Kasumi-1 (cell line): ENCODE measurements around the gene TUBB.
A peak's percentile ranks its signal among the peaks of the same experiment; 100 is the strongest.
"Not testable (repeated sequence)": the region's sequence is repeated elsewhere in the genome, so short reads cannot be mapped to it uniquely, and the experiment has no call there.

ENCODE experiments used
- DNase-seq, 2 experiments: peaks; one replicate each; lab custom pipeline; 2025; lab: John Stamatoyannopoulos, UW

TUBB gene

DNA sequence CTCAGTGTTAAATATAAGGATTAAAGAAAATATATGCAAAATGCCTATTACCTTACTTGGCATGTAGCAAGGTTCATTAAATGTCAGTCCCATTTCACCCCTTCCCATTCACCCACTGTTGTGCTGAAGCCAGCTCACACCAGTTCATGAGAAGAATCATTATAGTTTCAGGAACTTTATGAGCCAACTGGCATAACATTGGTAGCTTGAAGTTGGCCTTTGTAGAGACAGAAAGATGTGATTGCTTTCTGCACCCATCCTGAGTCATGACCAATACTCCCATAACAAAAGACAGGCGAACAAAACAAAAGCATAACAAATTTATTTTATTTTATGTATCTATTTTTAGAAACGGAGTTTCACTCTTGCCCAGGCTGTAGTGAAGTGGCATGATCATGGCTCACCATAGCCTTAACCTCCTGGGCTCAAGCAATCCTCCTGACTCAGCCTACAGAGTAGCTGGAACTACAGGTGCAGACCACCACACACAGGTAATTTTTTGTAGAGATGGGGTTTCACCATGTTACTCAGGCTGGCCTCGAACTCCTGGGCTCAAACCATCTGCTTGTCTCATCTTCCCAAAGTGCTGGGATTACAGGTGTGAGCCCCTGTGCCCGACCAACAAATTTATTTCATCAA, 41.8 kb downstream of the TUBB start:
- no peak for DNase-seq

GRCh38 chr6:30763155-30763617, 43.0 kb downstream of the TUBB start:
- no peak for DNase-seq

- DNase-seq, result peak in 1 of 2 experiments; percentile 26
Measured at GRCh38 chr6:30763618-30764489, 43.7 kb downstream of the TUBB start.

- DNase-seq, result not testable (repeated sequence)
Measured at GRCh38 chr6:30764490-30765043, 44.4 kb downstream of the TUBB start.

GRCh38 chr6:30765495-30765894, 45.3 kb downstream of the TUBB start:
- DNase-seq, result not testable (repeated sequence)

DNA sequence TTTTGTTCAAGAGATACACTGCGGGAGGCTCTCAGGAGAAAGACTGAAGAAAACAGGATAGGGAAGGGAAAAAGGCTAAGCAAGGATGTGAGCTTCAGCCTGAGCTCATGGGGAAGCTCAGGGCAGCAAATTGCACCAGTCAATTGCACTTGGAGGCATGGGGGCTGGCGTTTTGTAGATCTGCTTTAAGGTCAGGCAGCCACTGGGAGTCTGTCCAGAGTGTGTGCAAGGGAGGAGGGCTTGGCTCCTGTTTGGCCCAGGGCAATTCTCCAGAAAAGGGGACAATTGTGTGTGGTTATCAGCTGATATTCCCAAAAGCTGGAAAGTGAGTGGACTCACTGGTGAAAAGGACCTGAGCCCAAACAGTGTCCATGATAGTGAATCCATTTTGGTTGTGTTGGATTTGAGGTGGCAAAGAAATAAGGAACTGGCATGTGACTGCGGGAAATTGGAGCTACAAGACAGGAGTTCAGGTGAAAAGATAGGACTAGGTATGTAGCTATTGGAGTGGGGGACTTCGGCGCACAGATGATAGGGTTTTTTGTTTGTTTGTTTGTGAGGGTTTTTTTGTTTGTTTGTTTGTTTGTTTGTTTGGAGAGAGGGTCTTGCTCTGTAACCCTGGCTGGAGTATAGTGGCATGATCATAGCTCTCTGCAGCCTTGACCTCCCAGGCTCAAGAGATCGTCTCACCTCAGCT, 46.5 kb downstream of the TUBB start:
- DNase-seq, result no peak

GRCh38 chr6:30767158-30767943, 47.2 kb downstream of the TUBB start:
- DNase-seq, result no peak

DNA sequence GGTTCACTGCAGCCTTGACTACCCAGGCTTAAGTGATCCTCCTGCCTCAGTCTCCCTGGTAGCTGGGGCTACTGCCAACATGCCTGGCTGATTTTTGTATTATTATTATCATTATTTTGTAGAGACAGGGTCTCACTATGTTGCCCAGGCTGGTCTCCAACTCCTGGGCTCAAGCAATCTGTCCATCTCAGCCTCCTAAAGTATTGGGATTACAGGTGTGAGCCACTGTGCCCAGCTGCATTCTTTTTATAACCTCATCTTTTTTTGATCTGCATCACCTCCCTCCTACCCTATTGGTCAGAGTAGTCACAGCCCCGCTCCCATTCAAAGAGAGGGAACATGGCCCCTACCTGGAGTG, 47.8 kb downstream of the TUBB start:
- DNase-seq, result no peak

GRCh38 chr6:30768634-30769087, 48.5 kb downstream of the TUBB start:
- no peak for DNase-seq

GRCh38 chr6:30769088-30769852, 49.1 kb downstream of the TUBB start:
- peak; percentile 82 to 87 for DNase-seq

DNA sequence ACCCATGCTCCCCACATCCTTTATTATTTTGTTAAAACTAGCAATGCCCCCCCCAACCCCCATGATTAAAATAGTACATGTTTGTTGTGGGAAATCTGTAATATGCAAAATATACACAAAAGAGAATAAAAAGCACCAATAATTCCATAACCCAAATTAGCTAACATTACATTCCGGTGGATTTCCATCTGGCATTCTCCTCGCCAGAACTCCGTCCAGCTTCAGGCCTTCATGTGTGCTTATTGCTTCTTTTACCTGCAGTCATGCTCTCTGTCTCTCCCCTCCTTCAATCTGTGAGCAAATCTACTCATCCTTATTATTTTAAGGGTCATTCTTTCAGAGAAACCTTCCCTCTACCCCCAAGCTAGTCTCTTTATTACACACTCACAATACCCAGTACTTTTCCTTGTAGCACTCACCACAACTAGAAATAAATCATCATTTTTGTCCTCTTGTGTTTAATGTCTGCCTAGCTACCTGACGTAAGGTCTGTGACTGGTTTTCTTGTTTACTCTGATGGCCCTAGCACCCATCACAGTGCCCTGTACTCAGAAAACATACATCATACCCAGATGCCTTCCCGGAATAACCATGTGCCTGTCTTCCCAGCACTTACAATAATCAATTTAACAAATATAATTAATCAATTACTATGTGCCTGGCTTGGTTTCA, 49.8 kb downstream of the TUBB start:
- DNase-seq, result no peak

DNA sequence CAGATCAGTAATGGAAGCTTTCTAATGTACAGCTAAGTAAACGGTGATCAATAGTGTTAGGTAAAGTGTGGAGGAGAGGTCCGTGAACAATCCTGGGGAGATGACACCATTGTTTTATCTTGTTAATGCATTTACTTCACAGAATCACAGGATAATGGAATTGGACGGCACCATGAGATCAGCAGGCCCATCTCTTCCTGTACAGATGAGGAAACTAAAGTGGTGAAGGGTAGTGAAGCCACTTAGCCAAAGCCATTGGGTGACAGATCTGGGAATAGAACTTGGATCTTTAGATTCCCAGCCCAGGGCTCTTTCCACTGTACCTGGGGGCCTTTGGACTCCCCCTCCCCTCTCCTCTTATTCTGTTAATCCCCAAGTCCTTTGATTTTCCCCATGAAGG, 50.4 kb downstream of the TUBB start:
- no peak for DNase-seq

- no peak for DNase-seq
Measured at GRCh38 chr6:30774701-30775100, 54.5 kb downstream of the TUBB start.
